ENCODE measurements around the gene TLR5. TPM values are rescaled to one million over a fixed set of nuclear protein-coding genes. Genes with fewer than 3 reads are reported as not detected.

The TLR5 gene
- polyA plus RNA-seq, 3 donors: 1.6 to 4.2 (median 2.7) TPM

DNA sequence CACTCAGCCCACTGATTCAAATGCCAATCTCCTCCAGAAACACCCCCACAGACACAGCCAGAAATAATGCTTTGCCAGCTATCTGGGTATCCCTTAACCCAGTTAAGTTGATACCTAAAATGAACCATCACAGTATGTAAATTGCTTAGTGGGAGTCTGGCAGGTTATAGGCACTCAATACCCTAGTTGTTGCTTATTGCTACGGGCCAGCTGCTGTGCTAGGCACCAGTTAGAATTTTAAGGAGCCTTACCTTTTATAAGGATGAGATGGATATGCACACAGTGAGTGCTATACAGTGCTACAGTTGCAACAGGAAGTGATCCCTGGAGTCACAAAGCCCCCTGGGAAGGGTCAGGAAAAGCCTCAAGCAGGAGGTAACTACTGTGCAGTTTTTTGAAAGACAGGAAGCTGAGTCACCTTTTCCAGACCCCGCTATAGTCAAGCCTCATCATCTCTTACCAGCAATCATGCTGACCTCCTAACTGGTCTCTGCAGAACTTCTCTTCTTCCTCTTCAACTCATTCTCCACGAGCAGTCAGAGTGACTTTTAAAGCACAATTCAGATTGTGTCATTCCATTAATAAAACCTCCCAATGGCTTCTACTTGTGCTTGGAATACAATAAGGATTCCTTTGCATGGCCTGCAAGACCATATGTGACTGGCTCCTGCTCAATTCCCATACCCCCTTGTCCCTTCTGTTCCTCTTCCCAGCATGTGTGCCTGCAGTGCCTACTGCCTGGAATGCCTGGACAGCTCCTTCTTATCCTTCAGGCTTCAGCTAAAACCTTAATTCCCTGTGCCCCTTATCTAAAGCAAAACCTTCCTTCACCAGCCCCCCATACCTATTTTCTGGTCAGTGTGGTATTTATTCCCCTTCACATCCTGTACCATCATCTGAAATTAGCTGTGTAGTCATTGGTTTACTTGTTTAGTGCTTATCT, 10.4 kb upstream of the TLR5 start:
- H3K27ac ChIP-seq (ENCODE audit: low read depth, low read length): no peak overlapping the region
- 43 to 83% (median 51%) methylated on average over 3 of the region's 3 CpGs for WGBS, 3 donors

GRCh38 chr1:223152399-223152798, 9.4 kb upstream of the TLR5 start:
- WGBS, 3 donors: 60 to 80% (median 68%) methylated on average over 4 of the region's 4 CpGs
- no peak overlapping the region for H3K27ac ChIP-seq (ENCODE audit: low read depth, low read length)

DNA sequence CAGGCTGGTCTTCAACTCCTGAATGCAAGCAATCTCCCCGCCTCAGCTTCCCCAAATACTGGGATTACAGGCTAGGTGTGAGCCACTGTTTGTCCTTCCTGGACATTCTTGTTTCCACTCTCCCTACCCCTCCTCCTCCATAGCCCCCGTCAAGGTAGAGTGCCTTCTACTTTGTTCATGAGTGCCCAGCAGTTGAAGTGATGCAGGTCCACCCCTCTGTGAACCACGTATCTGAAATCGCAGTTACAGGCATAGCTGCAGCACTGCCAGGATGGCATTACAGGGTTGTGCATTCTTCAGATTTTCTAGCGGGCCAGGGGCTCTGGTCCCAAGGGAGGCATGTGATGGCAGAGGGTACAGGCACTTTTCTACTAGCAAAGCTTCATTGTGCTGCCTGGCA, 7.4 kb upstream of the TLR5 start:
- no peak overlapping the region for H3K27ac ChIP-seq (ENCODE audit: low read depth, low read length)
- whole genome bisulfite sequencing, 3 donors: 91 to 93% (median 93%) methylated on average over 5 of the region's 5 CpGs

DNA sequence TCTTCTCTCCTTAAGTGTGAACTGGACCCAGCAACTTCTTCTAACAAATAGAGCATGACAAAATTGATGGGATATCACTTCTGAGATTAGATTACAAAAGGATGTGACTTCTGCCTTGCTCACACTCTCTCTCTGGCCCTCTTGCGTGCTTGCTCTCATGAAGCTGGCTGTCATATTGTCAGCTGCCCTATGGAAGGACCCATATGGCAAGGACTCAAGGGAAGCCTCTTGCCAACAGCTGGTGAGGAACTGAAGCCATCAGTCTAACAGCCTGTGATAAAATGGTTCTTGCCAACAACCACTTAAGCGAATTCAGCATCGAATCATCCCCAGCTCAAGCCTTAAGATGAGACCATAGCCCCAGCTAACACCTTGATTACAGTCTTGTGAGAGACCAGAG, 4.8 kb upstream of the TLR5 start:
- WGBS, 3 donors: 73 to 97% (median 93%) methylated on average over 3 of the region's 3 CpGs
- no peak overlapping the region for H3K27ac ChIP-seq (ENCODE audit: low read depth, low read length)

GRCh38 chr1:223147409-223147808, 4.4 kb upstream of the TLR5 start:
- WGBS, 3 donors: 93 to 98% (median 95%) methylated on average over 2 of the region's 2 CpGs
- H3K27ac ChIP-seq (ENCODE audit: low read depth, low read length): no peak overlapping the region

- no peak overlapping the region for H3K27ac ChIP-seq (ENCODE audit: low read depth, low read length)
- WGBS, 3 donors: 80 to 94% (median 92%) methylated on average over 2 of the region's 2 CpGs
Observed at GRCh38 chr1:223146745-223147144, 3.7 kb upstream of the TLR5 start.

GRCh38 chr1:223144914-223145313, 1.9 kb upstream of the TLR5 start:
- no peak overlapping the region for H3K27ac ChIP-seq (ENCODE audit: low read depth, low read length)
- WGBS, 3 donors: 84 to 86% (median 85%) methylated on average over 5 of the region's 5 CpGs

DNA sequence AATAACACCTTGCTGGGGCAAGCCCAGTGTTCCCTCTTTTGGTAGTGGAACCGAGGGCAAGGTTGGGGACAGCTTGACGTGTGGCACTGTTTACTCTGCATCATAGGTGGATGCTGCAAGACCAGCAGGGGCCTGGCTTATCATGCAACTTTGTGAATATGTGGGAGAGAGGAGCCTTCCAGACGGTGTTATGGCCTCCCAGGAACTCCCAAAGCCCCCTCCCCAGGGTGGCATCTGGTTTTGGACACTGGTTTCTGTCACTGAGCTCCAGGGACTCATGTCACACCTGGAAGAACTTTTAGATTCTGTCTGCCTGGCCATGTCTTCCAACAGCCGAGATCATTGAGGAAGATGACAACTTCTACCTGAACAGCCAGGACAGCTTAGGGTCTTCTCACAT, 1.4 kb upstream of the TLR5 start:
- H3K27ac ChIP-seq (ENCODE audit: low read depth, low read length): no peak overlapping the region
- 79 to 96% (median 89%) methylated on average over 4 of the region's 4 CpGs for WGBS, 3 donors

DNA sequence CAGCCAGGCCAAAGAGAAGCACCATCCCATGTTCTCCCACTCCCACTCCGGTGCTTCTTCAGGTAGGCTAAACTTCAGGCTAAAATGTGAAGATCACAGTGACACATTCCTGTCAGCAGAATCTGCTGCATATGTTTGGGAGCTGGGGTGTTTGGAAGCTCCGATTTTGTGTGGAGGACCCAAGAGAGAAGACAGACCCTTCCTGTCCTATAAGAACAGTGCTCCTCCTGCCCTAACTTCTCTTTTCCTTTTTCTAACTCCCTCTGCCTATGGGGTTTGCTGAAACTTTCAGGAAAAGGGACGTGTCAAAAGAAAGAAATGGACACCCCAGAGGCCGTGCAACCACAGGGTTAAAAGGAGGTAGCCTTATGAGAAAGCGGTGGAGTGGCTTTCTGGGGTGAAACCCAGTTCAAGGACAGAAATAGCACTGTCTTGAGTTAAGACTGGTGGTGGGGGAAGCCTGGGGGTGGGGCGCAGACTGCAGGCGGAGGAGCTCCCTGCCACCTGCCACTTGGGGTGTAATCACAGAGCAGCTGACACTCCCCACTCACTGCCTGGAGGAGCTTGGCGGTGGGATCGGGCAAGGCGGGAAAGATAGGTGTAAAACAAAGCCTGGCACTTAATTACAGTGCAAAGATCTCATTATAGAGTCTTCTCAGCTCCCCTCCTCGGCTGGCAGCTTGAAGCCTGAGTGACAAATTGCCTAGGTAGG, 645 bp upstream of the TLR5 start:
- no peak overlapping the region for H3K27ac ChIP-seq (ENCODE audit: low read depth, low read length)
- WGBS, 3 donors: 30 to 61% (median 60%) methylated on average over 11 of the region's 11 CpGs

DNA sequence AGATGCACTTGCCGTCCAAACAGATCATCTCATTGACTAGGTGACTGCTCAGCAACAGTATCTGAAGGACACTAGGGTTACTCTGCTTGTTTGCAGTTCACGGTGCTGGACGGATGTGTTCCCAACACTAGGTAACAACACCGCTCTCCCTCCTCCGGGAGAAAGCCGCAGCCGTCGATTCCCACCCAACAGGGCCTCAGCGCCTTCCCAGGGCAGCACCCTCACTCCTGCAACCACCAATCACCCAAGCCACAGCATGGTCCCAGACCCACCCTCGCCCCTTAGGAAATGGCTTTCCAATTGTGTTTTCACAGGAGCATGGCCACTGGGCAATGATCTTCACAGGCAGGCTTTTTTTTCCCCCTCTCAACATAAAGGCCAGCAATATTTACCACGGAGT, 779 bp downstream of the TLR5 start:
- WGBS, 3 donors: 69 to 86% (median 77%) methylated on average over 11 of the region's 11 CpGs
- H3K27ac ChIP-seq (ENCODE audit: low read depth, low read length): no peak overlapping the region

- H3K27ac ChIP-seq (ENCODE audit: low read depth, low read length): no peak overlapping the region
- WGBS, 3 donors: 66 to 76% (median 67%) methylated on average over 10 of the region's 10 CpGs
Observed at GRCh38 chr1:223140611-223141405, 2.2 kb downstream of the TLR5 start.

GRCh38 chr1:223137455-223138085, 5.5 kb downstream of the TLR5 start:
- WGBS, 3 donors: 83 to 93% (median 84%) methylated on average over 2 of the region's 2 CpGs
- H3K27ac ChIP-seq (ENCODE audit: low read depth, low read length): no peak overlapping the region

GRCh38 chr1:223136086-223136485, 7.0 kb downstream of the TLR5 start:
- WGBS, 3 donors: 63 to 70% (median 67%) methylated on average over 2 of the region's 2 CpGs
- no peak overlapping the region for H3K27ac ChIP-seq (ENCODE audit: low read depth, low read length)

GRCh38 chr1:223135176-223135942, 7.7 kb downstream of the TLR5 start:
- H3K27ac ChIP-seq (ENCODE audit: low read depth, low read length): no peak overlapping the region
- WGBS, 3 donors: 65 to 75% (median 66%) methylated on average over 8 of the region's 8 CpGs

GRCh38 chr1:223133824-223134435, 9.1 kb downstream of the TLR5 start:
- WGBS, 3 donors: 2 to 5% (median 3%) methylated on average over 23 of the region's 23 CpGs

DNA sequence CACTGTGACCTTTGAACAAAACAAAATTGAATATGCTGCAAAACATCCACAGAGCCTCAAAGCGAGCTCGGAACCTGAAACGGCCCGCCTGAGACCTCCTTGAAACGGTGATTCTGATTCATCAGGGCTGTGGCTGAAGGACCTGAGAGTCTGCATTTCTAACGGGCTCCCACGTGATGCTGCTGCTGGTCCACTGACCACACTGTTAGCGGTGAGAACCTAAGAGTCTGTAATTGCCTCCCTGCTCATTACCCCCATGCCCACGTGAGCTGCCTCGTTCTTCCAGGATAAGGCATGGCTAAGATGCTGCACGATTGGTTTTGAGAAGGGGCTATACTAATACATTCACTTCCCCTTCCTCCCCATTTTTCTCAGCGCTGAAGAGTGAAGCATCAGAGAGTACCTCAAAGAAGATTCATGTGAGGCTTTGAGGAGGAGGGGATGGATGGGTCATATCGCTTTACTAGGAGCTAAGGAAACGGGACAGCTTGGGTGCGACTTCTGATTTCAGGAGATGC, 9.7 kb downstream of the TLR5 start:
- WGBS, 3 donors: 27 to 39% (median 35%) methylated on average over 15 of the region's 15 CpGs
- no peak overlapping the region for H3K27ac ChIP-seq (ENCODE audit: low read depth, low read length)

More at GRCh38 chr1:223133824-223134435, 9.1 kb downstream of the TLR5 start:
- no peak overlapping the region for H3K27ac ChIP-seq (ENCODE audit: low read depth, low read length)

Data from adipose tissue (tissue), 3 donors.